PFSK-1 (cell line): ENCODE measurements around the gene MBD2.

Source experiments
- FOXP2 ChIP-seq: optimal IDR thresholded peaks from 2 replicates; pipeline ENCODE3; 2011; ENCODE audit warnings: borderline replicate concordance, control low read depth, inconsistent platforms; ENCODE audit not compliant: insufficient read depth; ENCODE audit errors: extremely low read length, extremely low read depth
- POLR2AphosphoS5 ChIP-seq: IDR thresholded peaks from 2 replicates; pipeline ENCODE4 v1.6.1; 2012; ENCODE audit warnings: low read depth, mild to moderate bottlenecking, control low read depth, low read length, moderate library complexity
- REST ChIP-seq, 2 experiments: IDR thresholded peaks; 2 replicates each; pipeline versions ENCODE4 v1.6.1 to v1.8.0; 2011 to 2012; ENCODE audit warnings: low read depth in 2 of 2, low read length in 2 of 2, control low read depth in 1 of 2, inconsistent platforms in 1 of 2, mild to moderate bottlenecking in 1 of 2, moderate library complexity in 1 of 2; ENCODE audit not compliant: insufficient read depth in 1 of 2
- SIN3A ChIP-seq: IDR thresholded peaks from 2 replicates; pipeline ENCODE4 v1.6.1; 2012; ENCODE audit warnings: mild to moderate bottlenecking, low read length, moderate library complexity, borderline replicate concordance; ENCODE audit not compliant: insufficient read depth
- TAF1 ChIP-seq: IDR thresholded peaks from 2 replicates; pipeline ENCODE4 v1.6.1; 2012; ENCODE audit warnings: low read length, control low read depth, borderline replicate concordance; ENCODE audit not compliant: insufficient read depth

DNA sequence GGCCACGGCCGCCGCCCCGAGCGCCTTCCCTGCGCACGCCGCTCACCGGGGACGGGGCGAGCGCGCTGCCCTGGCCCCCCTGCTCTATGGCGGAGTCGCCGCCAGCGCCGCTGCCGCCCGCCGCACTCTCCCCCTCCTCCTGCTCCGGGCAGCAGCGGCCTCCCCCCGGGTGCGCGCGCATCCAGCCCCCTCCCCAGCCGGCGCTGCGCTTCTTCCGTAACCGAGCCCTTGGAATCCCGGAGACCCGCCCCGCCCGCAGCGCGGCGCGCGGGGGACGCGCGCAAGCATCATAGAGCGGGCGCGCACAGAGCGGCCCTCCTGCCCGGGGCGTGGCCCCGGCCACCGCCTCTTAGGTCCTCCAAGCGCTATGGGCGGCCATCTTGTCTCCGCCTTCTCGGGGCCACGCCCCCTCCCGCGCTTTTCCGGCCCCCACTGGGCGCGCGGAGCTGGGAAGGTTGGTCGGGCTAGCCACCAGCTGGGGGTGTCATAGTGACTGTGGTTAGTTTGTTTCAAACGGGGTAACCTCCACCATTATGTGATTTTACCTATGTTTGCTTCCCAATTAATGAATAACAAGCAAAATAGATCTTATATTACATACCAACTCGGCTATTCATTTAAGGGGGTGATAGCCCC is at the start of gene MBD2:
- no peak; the same call in 1 of the 2 replicates for TF ChIP-seq POLR2AphosphoS5
- TF ChIP-seq TAF1, result peak; percentile 70
- TF ChIP-seq SIN3A, result peak; percentile 58; the same call in 1 of the 2 replicates
- 0 out of 4 replicates have a peak, but pooled peaks of 1 of the 2 experiments have one; percentile 10 for TF ChIP-seq REST (IDR thresholded peaks at IDR 0.05; ENCODE audit: insufficient read depth in 1 of 2, low read depth in 2 of 2, low read length in 2 of 2)
- peak; percentile 53 for TF ChIP-seq FOXP2
